Right forelimb (tissue), 1 donor: Measurements from ENCODE around the gene SPSB1.

ENCODE experiments used
- DNase-seq: peaks from one replicate; pipeline ENCODE4 v3.0.0-alpha.2; 2018

The SPSB1 gene

DNA sequence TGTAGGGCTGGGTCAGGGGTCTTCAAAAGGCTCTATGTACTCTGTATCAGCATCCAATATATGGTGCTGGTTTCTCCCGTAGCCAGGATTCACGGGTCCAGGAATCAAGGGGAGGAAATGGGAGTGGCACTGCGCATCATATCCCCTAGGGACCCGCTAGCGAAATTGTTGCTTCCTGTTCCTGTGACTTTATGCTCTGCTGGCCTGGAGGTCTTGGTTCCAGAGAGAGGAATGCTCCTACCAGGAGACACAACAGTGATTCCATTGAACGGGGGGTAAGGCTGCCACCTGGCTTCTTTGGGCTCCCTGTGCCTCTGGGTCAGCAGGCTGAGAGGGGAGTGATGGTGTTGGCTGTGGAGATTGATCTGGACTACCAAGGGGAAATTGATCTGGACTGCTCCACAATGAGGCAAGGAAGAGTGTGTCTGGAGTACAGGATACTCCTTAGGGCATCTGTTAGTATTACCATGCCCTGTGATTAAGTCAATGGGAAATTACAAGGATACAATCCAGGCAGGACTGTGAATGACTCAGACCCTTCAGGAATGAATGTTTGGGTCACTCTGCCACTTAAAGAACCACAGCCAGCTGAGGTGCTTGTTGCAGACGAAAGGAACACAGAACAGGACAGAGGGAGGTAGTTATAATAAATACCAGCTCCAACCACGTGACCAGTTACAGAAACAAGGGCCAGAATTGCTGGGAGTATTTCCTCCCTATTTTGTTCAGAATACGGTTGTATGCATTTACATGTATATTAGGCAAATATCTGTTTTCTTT, 10.2 kb downstream of the SPSB1 start:
- DNase-seq = no peak

DNA sequence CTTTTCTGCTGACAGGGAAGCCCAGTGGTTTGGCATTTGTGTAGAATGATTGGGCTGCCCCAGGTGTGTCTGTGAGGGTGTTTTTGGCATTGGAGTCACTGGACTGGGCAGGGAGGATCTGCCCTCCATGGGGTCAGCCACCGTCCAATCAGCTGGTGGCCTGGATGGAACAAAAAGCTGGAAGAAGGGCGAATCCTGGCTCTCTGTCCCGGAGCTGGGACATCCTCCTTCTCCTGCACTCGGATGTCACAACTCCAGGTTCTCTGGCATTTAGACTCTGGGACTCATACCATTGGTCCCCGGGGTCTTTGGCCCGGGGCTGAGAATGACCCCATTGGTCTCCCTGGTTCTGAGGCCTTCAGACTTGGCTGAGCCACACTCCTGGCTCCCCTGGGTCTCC, 11.2 kb downstream of the SPSB1 start:
- DNase-seq = no peak

DNA sequence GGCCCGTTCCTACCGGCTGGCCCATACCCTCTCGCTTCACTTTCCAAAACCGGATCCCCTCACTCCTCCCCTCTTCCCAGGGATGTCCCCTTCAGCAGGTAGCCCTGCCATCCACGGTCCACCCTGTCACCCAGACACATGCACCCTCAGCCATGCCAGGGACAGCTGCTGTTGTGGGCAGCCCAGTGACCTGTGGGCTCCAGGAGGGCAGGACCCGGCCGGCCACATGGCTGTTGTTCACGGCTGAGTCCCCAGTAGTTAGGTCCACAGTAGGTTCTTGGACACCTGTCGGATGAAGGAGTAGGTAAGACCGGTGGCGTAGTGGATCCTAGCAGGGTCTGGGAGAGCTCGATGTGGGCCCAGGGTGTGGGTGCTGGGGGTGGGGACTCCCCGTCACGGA, 12.5 kb downstream of the SPSB1 start:
- DNase-seq = no peak

DNA sequence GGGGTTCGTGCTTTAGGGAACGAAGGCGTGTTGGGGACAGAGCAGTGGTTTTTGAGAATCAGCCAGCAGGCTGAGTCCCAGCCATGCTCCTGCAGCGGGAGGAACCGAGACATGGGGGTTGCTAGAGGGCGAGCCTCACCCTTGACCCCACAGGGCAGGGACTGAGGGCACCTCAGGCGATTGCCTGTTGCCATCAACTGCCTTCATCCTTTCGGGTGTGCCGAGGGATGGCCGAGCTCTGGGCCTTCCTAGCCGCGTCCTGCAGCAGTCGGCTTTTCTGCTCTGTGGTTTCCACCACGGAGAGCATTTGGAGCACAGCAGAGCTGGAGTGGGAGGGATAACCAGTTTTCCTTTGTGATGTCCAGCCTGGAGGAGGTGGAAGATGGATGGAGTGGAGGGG, 13.3 kb downstream of the SPSB1 start:
- no peak for DNase-seq

DNA sequence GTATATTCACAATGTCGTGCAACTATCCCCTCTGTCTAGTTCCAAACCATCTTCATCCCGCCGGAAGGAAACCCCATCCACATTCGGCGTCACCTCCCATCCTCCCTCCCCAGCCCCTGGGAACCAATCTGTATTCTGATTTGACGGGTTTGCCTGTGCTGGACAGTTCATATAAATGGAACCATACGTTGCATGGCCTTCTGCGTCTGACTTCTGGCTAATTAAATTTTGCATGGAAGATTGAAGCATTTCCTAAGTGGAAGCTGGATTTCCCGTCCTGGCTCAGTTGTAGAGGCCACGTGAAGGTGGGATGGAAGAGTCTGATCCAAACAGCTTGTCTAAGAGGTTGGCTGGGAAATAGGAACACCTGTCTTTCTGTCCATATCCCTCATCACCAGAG, 14.6 kb downstream of the SPSB1 start:
- no peak for DNase-seq

DNA sequence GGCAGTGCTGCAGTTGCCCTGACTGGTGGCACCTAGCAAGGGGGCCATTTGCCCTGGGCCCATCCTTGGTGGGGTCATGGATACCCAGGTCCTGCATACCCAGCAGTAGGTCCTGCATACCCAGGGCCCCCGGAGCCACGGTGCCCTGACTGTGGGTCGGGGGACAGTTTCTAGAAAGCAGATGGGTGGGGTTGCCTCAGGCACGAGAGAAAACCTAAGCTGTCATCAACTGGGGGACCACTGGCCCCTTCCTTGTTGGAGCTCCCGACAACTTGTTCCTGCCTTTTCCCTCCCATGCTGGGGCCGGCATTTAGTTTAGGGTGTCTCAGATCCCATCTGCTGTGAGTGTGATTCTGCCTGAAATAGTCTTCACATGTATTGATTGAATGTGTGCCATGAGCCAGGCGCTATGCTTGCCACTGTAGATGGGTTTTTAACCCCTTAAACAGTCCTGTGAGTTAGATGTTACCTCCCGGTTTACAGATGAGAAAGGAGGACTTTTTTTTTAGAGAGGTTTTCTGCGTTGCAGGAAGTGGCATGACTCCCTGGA, 15.6 kb downstream of the SPSB1 start:
- DNase-seq = no peak

DNA sequence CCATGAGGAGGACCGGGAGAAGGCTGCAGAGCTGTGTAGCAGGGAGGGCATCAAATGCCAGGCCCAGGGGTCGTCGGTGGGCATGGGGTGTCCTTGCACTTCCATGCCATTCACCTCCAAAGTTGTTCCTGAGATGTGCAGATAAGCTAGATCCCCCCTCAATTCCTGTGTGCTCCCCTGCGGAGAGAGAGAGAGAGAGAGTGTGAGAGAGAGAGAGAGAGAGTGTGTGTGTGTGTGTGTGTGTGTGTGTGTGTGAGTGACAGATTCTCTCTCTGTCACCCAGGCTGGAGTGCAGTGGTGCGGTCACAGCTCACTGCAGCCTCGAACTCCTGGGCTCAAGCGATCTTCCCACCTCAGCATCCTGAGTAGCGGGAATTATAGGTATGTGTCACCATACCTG, 16.4 kb downstream of the SPSB1 start:
- no peak for DNase-seq

DNA sequence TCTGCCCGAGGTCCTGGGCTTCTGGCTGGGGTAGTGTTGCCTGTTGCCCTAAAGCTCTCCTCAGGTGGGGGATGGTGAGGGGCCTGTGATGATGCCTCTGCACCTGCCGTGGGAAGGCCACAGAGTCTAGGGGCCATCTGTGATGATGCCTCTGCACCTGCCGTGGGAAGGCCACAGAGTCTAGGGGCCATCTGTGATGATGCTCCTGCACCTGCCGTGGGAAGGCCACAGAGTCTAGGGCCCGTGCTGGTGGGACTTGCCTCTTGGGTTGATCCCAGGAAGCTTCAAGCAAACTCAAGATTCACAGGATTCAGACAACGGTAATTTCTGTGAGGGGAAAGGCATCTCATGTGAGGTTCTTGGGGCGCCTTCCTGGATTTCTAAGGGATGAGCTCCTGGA, 17.3 kb downstream of the SPSB1 start:
- DNase-seq = no peak

DNA sequence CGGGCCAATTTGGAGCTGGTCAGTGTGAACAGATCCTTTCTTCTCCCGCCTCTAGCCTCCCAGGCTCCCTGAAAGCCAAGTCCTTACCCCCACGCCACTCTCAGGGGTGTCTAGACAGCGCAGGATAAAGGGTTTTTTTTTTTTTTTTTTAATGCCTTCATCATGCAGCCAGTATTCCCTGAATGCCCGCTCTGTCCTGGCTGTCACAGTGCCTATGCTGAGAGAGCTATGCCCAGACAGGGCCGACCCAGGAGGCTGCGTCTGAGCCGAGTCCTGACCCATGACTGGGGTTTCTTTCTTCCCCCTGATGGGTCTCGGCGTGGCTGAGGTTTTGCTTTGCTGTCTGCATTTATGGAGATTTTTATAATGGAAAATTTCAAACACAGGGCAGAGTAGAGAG, 18.3 kb downstream of the SPSB1 start:
- no peak for DNase-seq

DNA sequence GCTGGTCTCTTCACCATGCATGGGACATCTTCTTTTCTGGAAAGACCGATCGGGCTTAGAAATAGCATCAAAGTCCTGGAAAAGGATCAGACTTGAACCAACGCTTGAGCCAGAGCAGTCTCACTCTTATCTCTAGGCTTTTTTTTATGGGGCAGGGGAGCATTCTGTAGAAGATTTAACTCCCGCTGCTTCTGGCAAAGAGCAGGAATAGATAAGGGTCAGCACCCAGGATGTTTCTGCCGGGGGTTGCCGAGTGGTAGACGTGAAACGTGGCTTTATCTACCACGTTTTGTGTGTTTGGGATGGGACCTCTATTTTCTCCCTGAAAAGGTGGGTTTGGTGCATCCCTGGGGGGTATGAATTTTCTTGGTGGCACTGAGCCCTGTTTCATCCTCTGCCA, 18.8 kb downstream of the SPSB1 start:
- DNase-seq = no peak

DNA sequence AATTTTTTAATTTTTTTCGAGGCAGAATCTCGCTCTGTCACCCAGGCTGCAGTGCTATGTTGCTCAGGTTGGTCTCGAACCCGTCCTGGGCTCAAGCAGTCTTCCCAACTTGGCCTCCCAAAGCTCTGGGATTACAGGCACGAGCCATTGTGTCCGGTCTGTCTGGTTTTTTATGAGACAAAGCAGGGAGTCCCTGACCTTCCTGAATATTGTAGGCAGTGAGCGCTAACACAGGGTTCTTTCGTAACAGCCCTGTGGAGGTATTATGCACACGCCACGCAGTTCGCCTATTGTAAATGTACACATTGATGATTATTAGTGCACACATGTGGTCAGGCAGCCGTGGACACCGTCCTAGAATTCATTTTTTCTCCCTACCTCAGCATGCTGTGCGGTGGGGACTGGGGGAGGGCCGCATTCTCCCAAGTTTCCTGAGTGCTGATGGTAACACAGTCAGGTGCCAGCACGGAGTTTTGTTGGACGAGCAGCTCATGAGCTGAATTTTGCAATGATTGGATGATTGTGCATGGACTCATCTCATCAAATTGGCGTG, 19.6 kb downstream of the SPSB1 start:
- no peak for DNase-seq

DNA sequence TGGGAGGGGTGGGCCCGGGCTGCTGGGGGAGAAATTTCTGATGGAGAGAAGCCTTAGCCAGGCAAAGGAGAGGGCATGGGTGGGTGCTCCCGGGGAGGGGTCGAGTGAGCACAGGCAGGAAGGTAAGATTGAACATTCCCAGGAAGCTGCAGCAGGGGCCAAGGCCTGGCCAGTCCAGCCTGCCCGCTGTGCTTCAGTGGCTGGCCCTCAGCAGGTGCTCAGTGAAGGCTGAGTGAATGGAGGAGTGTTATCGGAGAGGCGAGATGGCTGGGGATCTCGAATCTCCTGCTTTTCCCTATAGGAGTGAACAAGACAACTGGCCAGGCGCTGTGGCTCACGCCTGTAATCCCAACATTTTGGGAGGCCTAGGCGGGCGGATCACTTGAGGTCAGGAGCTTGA, 20.9 kb downstream of the SPSB1 start:
- no peak for DNase-seq

DNA sequence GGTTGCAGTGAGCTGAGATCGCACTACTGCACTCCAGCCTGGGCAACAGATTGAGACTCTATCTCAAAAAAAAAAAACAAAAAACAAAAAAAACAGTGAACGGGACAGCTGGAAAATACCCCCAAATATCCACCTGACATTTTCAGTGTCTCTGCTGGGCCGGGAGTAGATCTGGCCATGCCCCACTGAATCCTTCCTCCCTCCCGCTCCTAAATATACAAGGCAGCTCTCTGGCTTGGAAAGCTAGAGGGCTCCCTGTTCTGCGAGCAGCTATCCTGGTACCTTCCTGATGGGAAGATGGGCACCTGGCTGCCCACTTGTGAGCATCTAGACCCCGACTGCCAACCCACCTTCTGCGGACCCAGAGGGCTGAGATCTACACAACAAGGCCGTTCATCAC, 21.4 kb downstream of the SPSB1 start:
- DNase-seq = no peak

DNA sequence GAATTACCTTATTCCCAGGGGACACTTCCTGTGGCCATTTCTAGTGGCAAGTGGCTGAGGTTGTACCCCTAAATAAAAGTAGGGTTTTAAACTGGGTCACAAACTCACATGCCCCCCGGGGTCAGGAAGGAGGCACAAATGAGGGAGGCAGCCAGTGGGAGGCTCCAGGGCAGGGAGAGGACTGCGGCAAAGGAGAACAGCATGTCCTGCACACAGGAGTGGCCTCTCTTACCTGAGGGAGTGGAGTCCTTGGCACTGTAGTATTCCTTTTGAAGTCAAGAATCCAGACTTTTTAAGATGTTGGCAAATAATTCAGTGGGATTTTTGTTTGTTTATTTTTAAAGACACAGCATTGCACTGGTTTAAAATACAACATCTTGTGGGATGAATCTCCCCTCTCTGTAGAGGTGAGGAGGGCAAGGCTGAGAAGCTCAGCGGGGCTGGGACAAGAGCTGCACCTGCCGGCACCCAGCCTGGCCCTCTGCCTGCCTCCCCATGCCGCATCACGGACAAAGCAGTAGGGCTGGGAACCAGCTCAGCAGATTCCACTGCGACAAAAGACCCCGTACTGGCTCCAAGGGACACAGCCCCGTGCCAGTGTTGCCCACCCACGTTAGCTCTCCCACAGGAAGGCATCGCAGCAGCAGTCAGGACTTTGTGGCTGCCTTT, 22.2 kb downstream of the SPSB1 start:
- DNase-seq = no peak

DNA sequence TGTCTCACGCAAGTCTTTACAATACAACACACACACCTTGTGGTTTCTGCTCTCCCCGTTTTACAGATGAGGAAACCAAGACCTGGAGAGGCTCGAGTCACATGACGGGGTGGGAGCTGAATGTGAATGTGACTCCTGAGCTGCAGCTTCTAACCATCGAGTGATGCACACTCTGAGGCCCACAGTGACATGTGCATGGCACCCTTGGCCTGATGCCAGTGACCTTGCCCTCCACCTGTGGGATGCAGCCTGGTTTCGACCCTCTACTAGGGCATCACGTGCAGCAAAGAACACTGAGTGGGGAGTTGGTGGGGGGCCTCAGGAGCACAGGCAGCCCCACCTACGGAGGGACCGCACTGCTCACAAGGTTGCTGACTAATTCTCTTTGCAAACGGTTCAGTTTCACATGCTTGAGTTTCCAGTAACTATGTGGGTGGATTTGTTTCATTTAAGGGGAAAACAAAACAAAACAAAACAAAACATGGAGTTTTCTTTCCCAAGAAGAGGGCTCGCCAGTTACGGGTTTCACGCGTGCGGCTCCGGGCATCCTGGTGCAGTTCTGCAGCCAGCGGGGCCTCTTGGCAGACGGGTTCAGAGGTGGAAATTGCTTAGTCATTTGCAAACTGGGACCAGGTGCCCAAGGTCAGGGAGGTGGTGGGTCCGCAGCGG, 22.9 kb downstream of the SPSB1 start:
- no peak for DNase-seq

DNA sequence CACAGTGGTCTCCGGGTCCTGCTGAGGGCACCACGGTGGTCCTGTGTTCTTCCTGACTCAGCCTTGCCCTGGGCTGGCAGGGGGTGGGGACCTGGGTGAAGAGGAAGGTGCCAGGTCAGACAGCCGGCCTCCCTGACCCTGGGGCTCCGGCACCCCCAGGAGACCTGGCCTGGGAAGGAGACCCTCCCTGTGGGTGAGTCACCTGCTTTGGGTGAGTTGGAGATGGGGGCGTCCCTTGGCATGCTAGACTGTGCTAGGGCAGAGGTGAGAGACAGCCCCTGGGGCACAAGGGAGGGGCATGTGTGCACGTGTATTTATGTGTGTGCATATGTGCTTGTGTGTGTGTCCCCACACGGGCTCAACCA, 23.4 kb downstream of the SPSB1 start:
- DNase-seq = no peak

DNA sequence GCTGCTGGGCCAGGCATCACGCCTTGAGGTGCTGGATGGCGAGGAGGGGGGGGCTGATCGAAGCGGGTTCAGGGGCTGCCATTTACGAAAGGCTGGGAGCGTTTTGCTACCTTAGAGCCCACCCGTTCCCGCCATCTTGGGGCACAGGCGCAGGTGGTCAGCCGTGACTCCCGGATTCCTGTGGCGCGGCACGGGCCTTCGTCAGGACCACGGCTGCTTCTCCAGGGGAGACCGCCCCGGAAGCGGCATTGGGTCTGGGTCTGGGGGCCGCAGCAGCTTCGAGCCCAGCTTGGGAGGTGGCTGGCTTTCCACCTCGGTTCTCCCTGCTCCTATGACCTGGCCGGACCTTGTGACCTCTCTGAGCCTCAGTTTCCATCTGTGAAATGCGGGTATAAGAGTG, 23.8 kb downstream of the SPSB1 start:
- no peak for DNase-seq

DNA sequence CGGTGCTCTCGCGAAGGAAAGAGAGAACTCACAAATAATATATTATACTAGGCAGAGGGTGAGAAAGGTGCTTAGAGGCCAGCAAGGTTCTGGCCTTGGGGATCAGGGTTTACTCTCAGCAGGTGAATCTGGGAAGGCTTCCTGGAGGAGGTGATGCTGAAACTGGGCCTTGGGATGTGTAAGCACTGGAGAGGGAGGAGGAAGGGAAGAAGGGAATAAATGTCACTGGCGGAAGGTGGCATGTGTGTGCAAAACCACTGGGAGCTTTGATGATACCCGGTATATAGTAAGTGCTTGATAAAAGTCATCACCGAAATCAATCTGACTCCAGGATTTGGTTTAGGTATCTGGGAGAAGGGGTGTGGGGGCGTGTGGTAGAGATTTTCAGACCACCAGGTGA, 24.4 kb downstream of the SPSB1 start:
- DNase-seq = no peak

DNA sequence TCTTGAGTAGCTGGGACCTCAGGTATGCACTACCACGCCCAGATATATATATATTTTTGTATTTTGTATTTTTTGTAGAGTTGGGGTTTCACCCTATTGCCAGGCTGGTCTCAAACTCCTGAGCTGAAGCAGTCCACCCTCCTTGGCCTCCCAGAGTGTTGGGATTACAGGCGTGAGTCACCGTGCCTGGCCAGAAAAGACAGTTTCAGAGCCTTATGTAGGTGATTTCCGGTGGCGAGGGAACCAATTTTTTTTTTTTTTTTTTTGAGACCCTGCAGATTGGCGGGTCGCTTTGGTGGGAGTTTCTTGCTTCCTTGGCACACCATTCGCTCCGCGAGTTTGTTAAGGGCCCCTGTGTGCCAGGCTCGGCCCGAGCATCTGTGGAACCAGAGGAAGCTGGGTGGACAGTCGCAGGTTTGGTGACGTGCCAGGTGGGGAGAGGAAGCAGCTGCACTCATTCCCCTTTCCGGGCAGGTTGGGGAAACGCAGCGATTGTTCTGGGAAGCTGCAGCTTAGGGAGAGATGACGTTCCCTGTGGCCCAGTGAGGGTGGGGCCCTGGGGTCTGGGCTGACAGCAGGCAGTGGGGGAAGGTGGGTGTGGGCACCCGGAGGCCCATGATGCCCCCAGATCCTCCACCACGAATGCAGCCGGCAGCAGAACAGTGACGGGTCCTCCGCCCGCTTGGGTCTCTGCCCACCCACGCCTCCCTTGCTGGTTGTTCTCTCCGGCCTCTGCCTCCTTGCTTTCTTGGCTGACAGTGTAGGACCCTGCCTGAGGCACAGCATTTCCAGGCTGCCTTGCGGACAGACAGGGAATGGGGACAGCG, 25.1 kb downstream of the SPSB1 start:
- DNase-seq = peak; percentile 75

DNA sequence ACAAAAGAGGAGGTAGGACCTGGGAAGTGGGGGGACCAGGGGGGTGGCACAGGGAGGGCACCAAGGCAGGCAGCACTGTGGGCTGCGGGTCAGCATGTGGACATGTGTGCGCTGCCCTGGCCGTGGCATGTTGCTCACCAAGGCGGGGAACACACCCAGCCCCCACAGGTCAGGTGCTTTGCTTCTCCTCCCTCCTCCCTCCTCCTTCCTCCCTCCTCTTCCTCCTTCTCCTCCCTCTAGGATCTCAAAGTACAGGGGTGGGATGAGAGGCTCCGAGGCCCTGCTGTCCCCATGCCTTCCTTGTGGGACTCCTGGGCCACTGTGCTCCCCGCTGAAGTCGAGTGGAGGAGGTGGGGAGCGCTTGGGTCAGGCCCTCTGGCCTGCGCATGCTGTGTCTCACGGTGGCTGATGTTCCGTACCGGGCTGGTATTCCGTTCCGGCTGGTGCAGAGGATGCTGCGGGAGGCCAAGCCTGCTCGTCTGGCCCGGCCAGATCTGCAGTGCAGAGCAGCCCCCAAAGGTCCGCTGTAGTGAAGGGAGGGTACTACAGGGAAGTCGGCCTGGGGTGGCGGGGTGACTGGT, 26.6 kb downstream of the SPSB1 start:
- DNase-seq = no peak

DNA sequence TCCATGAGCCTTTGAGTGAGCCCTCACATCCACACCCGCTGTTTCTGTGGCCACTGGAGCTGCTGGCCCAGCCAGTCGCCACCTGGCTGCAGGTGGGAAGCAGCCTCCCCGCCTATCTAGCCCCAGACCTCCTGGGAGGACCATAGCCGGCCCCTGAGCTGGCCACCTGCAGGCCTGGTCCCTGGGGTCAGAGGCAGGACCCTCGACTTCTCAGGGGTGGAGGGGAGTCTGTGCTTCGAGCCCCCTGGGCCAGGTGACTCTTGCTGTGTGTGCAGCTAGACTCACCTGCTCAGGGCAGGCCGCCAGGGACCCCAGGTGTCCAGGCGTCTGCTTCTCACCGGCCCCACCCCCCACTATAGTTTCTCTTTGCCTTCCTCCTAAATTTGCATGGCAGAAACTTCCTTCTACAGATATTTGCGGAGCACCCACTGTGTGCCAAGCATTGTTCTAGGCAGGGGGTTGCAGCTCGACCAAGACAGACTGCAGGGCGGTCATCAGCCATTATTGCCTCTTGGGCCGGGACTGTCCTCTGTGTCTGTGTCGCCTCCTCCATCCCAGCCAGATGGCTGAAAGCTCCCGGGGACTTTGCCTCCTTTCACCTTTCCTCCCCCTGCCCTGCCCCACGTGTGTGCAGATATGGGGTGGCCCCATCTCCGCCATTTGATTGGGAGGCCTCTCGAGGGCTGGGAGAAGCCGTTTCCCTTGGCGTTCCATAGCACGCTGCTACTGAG, 27.3 kb downstream of the SPSB1 start:
- no peak for DNase-seq
